ENCODE data around the gene PPIL3. TPM values are rescaled to one million over a fixed set of nuclear protein-coding genes. Genes with fewer than 3 reads are reported as not detected.
"Not testable (repeated sequence)": the region's sequence is repeated elsewhere in the genome, so short reads cannot be mapped to it uniquely, and the experiment has no call there.

PPIL3 gene
- total RNA-seq, 3 donors from 2014 or later = 16.4 to 42.4 (median 27.0) TPM

GRCh38 chr2:200913654-200914053 is 24.8 kb upstream of the PPIL3 start:
- Histone ChIP-seq H3K9me3 (no peaks in the 10 kb centered on the region), H3K4me1 (no peaks in the 10 kb centered on the region), H3K36me3 (peaks cover 7% of the 10 kb centered on the region), H3K4me3 (no peak overlapping the region), H3K27ac (no peak overlapping the region), H3K27me3 (no peaks in the 10 kb centered on the region)
- no peak for DNase-seq (ENCODE audit: low spot score in 2 of 2)
- TF ChIP-seq POLR2A (IDR thresholded peaks at IDR 0.05) (no peak), CTCF (IDR thresholded peaks at IDR 0.05) (no peak), POLR2AphosphoS5 (IDR thresholded peaks at IDR 0.05) (no peak)
- intact Hi-C loops (cut with DNase I; ENCODE audit: low total_unique reads) = no loop called here

GRCh38 chr2:200909958-200910357 is 21.1 kb upstream of the PPIL3 start:
- intact Hi-C loops (cut with DNase I; ENCODE audit: low total_unique reads) = no loop called here
- H3K36me3 ChIP-seq = no peaks in the 10 kb centered on the region
- no peak for TF ChIP-seq CTCF (IDR thresholded peaks at IDR 0.05)

GRCh38 chr2:200905618-200906296 is 16.9 kb upstream of the PPIL3 start:
- no peaks in the 10 kb centered on the region for H3K4me1 ChIP-seq
- intact Hi-C loops (cut with DNase I; ENCODE audit: low total_unique reads) = no loop called here
- H3K27me3 ChIP-seq = no peaks in the 10 kb centered on the region
- peak in 1 of 2 donors; percentile 32 for DNase-seq (ENCODE audit: low spot score in 2 of 2)
- no peak overlapping the region for H3K4me3 ChIP-seq
- no peak for TF ChIP-seq POLR2AphosphoS5 (IDR thresholded peaks at IDR 0.05)
- TF ChIP-seq CTCF (IDR thresholded peaks at IDR 0.05) = peak in 2 of 3 donors; percentile 40
- no peak for TF ChIP-seq POLR2A (IDR thresholded peaks at IDR 0.05)
- peak overlapping the region in 1 of 2 donors; percentile 8 for H3K27ac ChIP-seq
- no peaks in the 10 kb centered on the region for H3K9me3 ChIP-seq
- no peaks in the 10 kb centered on the region for H3K36me3 ChIP-seq

More at GRCh38 chr2:200909958-200910357, 21.1 kb upstream of the PPIL3 start:
- no peaks in the 10 kb centered on the region for H3K9me3 ChIP-seq
- no peak for DNase-seq (ENCODE audit: low spot score in 2 of 2)
- no peaks in the 10 kb centered on the region for H3K27me3 ChIP-seq
- H3K4me3 ChIP-seq = no peak overlapping the region
- no peak overlapping the region for H3K27ac ChIP-seq
- no peaks in the 10 kb centered on the region for H3K4me1 ChIP-seq

- Histone ChIP-seq H3K4me3 (no peak overlapping the region), H3K36me3 (peaks cover 7% of the 10 kb centered on the region), H3K4me1 (no peaks in the 10 kb centered on the region), H3K9me3 (no peaks in the 10 kb centered on the region), H3K27me3 (no peaks in the 10 kb centered on the region), H3K27ac (no peak overlapping the region)
- peak; percentile 37 to 85 (median 83) for TF ChIP-seq CTCF (IDR thresholded peaks at IDR 0.05)
- no peak for TF ChIP-seq POLR2A (IDR thresholded peaks at IDR 0.05)
- TF ChIP-seq POLR2AphosphoS5 (IDR thresholded peaks at IDR 0.05) = peak in 1 of 3 donors; percentile 18
- DNase-seq (ENCODE audit: low spot score in 2 of 2) = peak in 1 of 2 donors; percentile 54
- intact Hi-C loops (cut with DNase I; ENCODE audit: low total_unique reads) = no loop called here
Observed at GRCh38 chr2:200901459-200902072, 12.7 kb upstream of the PPIL3 start.

GRCh38 chr2:200899482-200899881 is 10.6 kb upstream of the PPIL3 start:
- DNase-seq (ENCODE audit: low spot score in 2 of 2) = no peak
- Histone ChIP-seq H3K36me3 (peaks cover 7% of the 10 kb centered on the region), H3K4me3 (no peak overlapping the region), H3K9me3 (no peaks in the 10 kb centered on the region), H3K27ac (no peak overlapping the region), H3K27me3 (no peaks in the 10 kb centered on the region), H3K4me1 (no peaks in the 10 kb centered on the region)
- intact Hi-C loops (cut with DNase I; ENCODE audit: low total_unique reads) = no loop called here
- TF ChIP-seq CTCF (IDR thresholded peaks at IDR 0.05) (no peak), POLR2AphosphoS5 (IDR thresholded peaks at IDR 0.05) (no peak), POLR2A (IDR thresholded peaks at IDR 0.05) (no peak)

- H3K9me3 ChIP-seq; H3K27me3 ChIP-seq; H3K27ac ChIP-seq; DNase-seq (ENCODE audit: low spot score in 2 of 2); H3K36me3 ChIP-seq; H3K4me1 ChIP-seq; intact Hi-C loops (cut with DNase I; ENCODE audit: low total_unique reads); H3K4me3 ChIP-seq: not testable (repeated sequence)
Observed at GRCh38 chr2:200881715-200882249, 7.1 kb downstream of the PPIL3 start.

Measured in breast epithelium (tissue), 4 donors.